Stomach (tissue), 9 donors: Measurements from ENCODE around the gene MNT. TPM values are rescaled to one million over a fixed set of nuclear protein-coding genes. Genes with fewer than 3 reads are reported as not detected.

Source experiments
- DNase-seq, 2 donors: peaks; one replicate each; pipeline versions ENCODE4 v3.0.0 to v3.0.0-alpha.2; 2013 to 2019
- H3K27ac ChIP-seq, 5 donors: fragments of 200-600 bp in 4 of 5; sonication (generic) in 4 of 5; one replicate each; pipeline ENCODE4 v1.5.1; 2013 to 2019; ENCODE audit warnings: mild to moderate bottlenecking in 1 of 5, moderate library complexity in 1 of 5
- H3K27me3 ChIP-seq, 3 donors: fragments of 200-600 bp; sonication (generic); one replicate each; pipeline ENCODE4 v1.5.1; 2017 to 2019; ENCODE audit warnings: mixed run types in 1 of 3
- H3K36me3 ChIP-seq, 4 donors: fragments of 200-600 bp; sonication (generic); 1 replicate in 3 of 4; 2 replicates in 1 of 4; pipeline ENCODE4 v1.5.1; 2016 to 2019
- H3K4me1 ChIP-seq, 4 donors: fragments of 200-600 bp; sonication (generic); one replicate each; pipeline ENCODE4 v1.5.1; 2016 to 2019
- H3K4me3 ChIP-seq, 4 donors: fragments of 200-600 bp; sonication (generic) in 3 of 4; one replicate each; pipeline ENCODE4 v1.5.1; 2016 to 2019; ENCODE audit warnings: mild to moderate bottlenecking in 1 of 4
- H3K9me3 ChIP-seq, 4 donors: fragments of 200-600 bp; sonication (generic); one replicate each; pipeline ENCODE4 v1.5.1; 2016 to 2019
- CTCF ChIP-seq, 7 experiments: fragments of 450-650 bp in 4 of 7; fragments of 200-600 bp in 3 of 7; sonication (generic) in 3 of 7; IDR thresholded peaks; one replicate each; pipeline ENCODE4 v1.5.1; 2016 to 2019; ENCODE audit warnings: antibody characterized with exemption in 7 of 7, control low read depth in 2 of 7, mild to moderate bottlenecking in 1 of 7
- EP300 ChIP-seq: sonication (generic); formaldehyde crosslinking; IDR thresholded peaks from one replicate; pipeline ENCODE4 v1.6.1; 2017; ENCODE audit warnings: antibody characterized with exemption
- POLR2A ChIP-seq, 4 donors: fragments of 450-650 bp; IDR thresholded peaks; one replicate each; pipeline ENCODE4 v1.6.1; 2016; ENCODE audit warnings: antibody characterized with exemption in 4 of 4, control low read depth in 2 of 4, mild to moderate bottlenecking in 1 of 4, moderate library complexity in 1 of 4
- POLR2AphosphoS5 ChIP-seq, 3 donors: sonication (generic); formaldehyde crosslinking; IDR thresholded peaks; one replicate each; pipeline ENCODE4 v1.6.1; 2016; ENCODE audit warnings: antibody characterized with exemption in 3 of 3
- WGBS, 5 donors: extraction: QIAGEN DNeasy Blood & Tissue Kit in 3 of 5; methylation state at CpG; one replicate each; pipeline versions ENCODE4 v1.1.5 to v1.1.7; 2013 to 2018; 5-methylcytosine and 5-hydroxymethylcytosine counted together
- intact Hi-C: fragments of 100-400 bp; cut with DNase I; formaldehyde crosslinking; loops from one replicate; pipeline ENCODE4 v1.15.1; 2023; ENCODE audit warnings: low total_unique reads
- polyA plus RNA-seq, 3 donors: library from polyadenylated mRNA; stranded (reverse); fragments of 200-250 nt; gene quantifications; one replicate each; pipeline ENCODE4 v1.2.3, GENCODE V29; 2013
- total RNA-seq, 5 donors: library from RNA; depleted of rRNA; stranded (reverse); fragments of >200 nt; gene quantifications; one replicate each; pipeline versions ENCODE4 v1.1.0 to v1.2.3, GENCODE V29; 2014 to 2016
- donor health status: healthy with polysubstance abuse.
- donor health status: Bipolar disorder and iron deficiency.
- donor health status: healthy.

The MNT gene
- total and polyA plus RNA-seq, 8 donors: 3.5 to 55.8 (median 8.6) TPM

- H3K9me3 ChIP-seq: no peaks in the 10 kb centered on the region
- TF ChIP-seq POLR2A (IDR thresholded peaks at IDR 0.05) (no peak), EP300 (no peak)
- intact Hi-C loops: no loop called here
- peaks cover 10 to 40% (median 36%) of the 10 kb centered on the region in 4 donors for H3K4me1 ChIP-seq
- peak in 1 of 2 donors; percentile 56 for DNase-seq
- no peaks in the 10 kb centered on the region for H3K27me3 ChIP-seq
- H3K27ac ChIP-seq: peak overlapping the region; percentile 90 to 96 (median 95)
- WGBS, 5 donors: 7 to 16% (median 11%) methylated on average over 5 of the region's 5 CpGs
- H3K4me3 ChIP-seq: peak overlapping the region; percentile 82 to 99 (median 95)
- peaks cover 19 to 47% (median 37%) of the 10 kb centered on the region in 4 donors for H3K36me3 ChIP-seq
Measured at GRCh38 chr17:2338315-2338657, 62.6 kb downstream of the MNT start.

DNA sequence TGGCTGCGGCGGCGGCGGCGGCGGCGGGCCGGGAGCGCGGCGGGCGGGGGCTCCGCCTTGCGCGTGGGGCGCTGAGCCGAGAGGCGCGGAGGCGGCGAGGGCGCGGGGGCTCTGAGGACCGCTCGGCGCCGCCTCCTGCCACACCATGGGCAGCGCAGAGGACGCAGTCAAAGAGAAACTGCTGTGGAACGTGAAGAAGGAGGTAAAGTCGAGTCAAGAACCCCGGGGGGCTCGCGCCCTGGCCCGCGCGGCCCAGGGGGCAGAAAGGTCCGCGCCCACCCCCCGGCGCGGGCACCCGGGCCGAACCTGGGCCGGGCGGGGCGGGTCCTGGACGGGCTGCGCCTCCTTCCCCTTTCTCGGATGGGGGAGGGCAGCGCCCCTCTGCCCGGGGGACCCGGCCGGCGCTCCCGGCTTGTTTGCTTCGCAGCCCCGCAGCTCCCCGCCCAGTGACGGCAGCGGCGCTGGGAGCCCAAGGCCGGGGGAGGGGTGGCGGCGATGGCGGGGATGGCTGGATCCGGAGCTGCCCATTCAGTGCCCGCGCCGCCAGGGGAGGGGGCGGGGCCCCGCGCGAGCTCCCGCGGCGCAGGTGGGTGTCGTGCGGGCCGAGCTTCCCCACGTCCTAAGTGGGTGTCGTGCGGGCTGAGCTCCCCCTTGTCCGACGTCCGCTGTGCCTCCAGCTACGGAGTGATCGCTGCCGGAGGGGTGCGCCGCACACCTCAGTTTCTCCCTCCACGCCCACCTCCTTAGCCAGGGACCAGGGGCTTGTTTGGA is 63.1 kb downstream of the MNT start:
- Histone ChIP-seq H3K4me1 (peaks cover 10 to 40% (median 36%) of the 10 kb centered on the region in 4 donors), H3K27ac (peak overlapping the region; percentile 90 to 96 (median 95)), H3K27me3 (no peaks in the 10 kb centered on the region), H3K4me3 (peak overlapping the region; percentile 82 to 99 (median 95)), H3K9me3 (no peaks in the 10 kb centered on the region), H3K36me3 (peaks cover 24 to 47% (median 39%) of the 10 kb centered on the region in 4 donors)
- TF ChIP-seq POLR2A (IDR thresholded peaks at IDR 0.05) (no peak), POLR2AphosphoS5 (IDR thresholded peaks at IDR 0.05) (peak; percentile 14 to 75 (median 74)), CTCF (IDR thresholded peaks at IDR 0.05) (peak in 1 of 7 experiments; percentile 6)
- intact Hi-C loops: no loop called here
- WGBS, 5 donors: 1 to 2% (median 1%) methylated on average over 20 to 91 of the region's 92 CpGs
- peak; percentile 79 to 91 for DNase-seq

DNA sequence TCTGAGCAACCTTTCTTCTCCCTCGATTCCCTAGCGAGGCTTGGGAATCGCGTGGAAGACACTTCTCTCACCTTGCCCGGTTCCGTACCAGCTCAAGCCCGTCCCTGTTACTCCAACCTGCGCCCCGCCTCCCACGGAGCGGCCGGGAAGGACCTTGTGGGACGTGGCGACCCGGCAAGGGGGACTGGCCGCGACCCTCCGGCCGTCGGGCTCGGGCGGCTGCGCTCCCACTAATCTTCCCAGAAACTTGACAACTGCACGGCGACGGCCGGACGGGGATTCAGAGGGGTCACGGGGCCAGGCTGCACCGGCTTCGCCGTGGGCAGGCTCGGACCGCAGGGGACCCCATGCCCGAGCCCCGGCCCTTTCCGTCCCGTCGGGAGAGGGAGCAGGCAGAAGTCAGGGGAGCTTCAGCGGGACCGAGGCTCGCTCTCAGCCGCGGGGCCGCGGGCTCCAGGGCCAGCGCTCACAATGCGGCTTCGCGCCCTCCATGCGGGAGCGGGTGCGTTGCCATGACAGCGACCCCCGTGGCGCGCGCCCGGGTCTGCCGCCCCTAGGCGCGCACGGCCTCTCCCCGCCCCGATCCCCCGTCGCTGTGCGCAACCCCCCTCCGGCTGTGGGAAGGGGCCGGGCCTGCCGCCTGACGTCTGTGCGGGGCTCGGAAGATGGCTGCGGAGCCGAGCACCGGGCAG is 63.9 kb downstream of the MNT start, which contains the start of gene SGSM2:
Gene SGSM2 (plus strand): TSS at position 650 of the 692 bp plus-strand sequence. CDS start 188 bp downstream, outside the sequence.
- Histone ChIP-seq H3K4me1 (peaks cover 10 to 40% (median 36%) of the 10 kb centered on the region in 4 donors), H3K9me3 (no peaks in the 10 kb centered on the region), H3K27ac (peak within 1 kb of the TSS; percentile 90 to 96 (median 95)), H3K36me3 (peaks cover 24 to 48% (median 42%) of the 10 kb centered on the region in 4 donors), H3K4me3 (peak within 1 kb of the TSS; percentile 82 to 99 (median 95)), H3K27me3 (no peaks in the 10 kb centered on the region)
- intact Hi-C loops: no loop called here
- 0 to 1% (median 1%) methylated on average over 39 to 77 of the region's 77 CpGs for WGBS, 5 donors
- peak; percentile 65 to 92 for DNase-seq
- TF ChIP-seq POLR2AphosphoS5 (IDR thresholded peaks at IDR 0.05): peak in 1 of 3 donors; percentile 14
- no peak for TF ChIP-seq EP300

DNA sequence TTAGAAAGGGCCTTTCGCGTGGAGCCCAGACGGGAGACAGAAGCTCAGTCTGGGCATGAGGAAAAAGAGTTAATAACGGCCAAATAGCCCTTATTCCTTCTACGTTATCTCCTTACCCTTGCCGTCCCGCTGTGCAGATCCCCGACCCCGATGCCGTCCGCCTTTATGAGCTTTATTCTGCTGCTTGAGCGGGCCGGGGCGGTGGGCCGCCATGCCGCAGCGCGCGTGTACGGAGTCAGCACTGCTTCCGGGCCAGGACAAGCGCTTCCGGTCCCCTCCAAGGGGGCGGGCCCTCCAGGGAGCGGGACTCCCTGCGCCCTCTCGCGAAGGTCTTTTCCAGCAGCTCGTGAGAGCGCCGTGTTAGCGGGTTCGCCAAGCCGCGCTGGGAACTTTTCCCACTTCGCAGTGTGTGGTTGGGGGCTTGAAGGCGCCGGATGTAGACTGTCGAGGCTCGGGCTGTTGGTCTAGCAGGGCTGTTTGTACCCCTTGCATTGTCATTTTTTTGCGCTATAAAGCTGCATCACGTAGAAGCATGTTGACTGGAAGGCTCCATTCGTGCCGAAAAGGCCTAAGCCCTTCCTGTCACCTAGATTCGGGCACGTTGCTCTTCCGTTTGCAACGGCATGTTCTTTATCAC is 64.5 kb downstream of the MNT start, which contains the start of gene TSR1:
Gene TSR1 (minus strand): TSS at position 243 of the 637 bp plus-strand sequence. CDS start 30 bp downstream, at position 213.
- intact Hi-C loops: no loop called here
- peak; percentile 92 to 98 for DNase-seq
- TF ChIP-seq CTCF (IDR thresholded peaks at IDR 0.05) (peak in 2 of 7 experiments; percentile 8 to 9), POLR2A (IDR thresholded peaks at IDR 0.05) (peak in 2 of 4 donors; percentile 56 to 67), POLR2AphosphoS5 (IDR thresholded peaks at IDR 0.05) (peak; percentile 76 to 94 (median 88)), EP300 (no peak)

More for the DNA sequence above, 64.5 kb downstream of the MNT start, which contains the start of gene TSR1:
- Histone ChIP-seq H3K36me3 (peaks cover 29 to 48% (median 42%) of the 10 kb centered on the region in 4 donors), H3K9me3 (no peaks in the 10 kb centered on the region), H3K27ac (peak within 1 kb of the TSS; percentile 90 to 96 (median 95)), H3K4me1 (peaks cover 10 to 40% (median 36%) of the 10 kb centered on the region in 4 donors), H3K27me3 (no peaks in the 10 kb centered on the region), H3K4me3 (peak within 1 kb of the TSS; percentile 82 to 99 (median 95))
- whole genome bisulfite sequencing, 5 donors: 0 to 1% (median 0%) methylated on average over 25 to 48 of the region's 48 CpGs
